K562 (cell line): ENCODE results near the gene MEGF10. TPM values are rescaled to one million over a fixed set of nuclear protein-coding genes. Genes with fewer than 3 reads are reported as not detected.

ENCODE experiments used
- ATAC-seq: fragments of 200-7000 bp; cut with Tn5 transposase; 3 replicates; pipeline ENCODE4 v1.9.1; 2020; ENCODE audit warnings: moderate library complexity
- BruUV-seq: library from RNA; stranded (reverse); fragments of 400-500 nt; replicated peaks from 2 replicates; lab custom pipeline; 2021; lab: Mats Ljungman, UMichigan
- CTCF ChIA-PET: fragments of 300-600 bp; formaldehyde crosslinking; extraction: SDS; loops from one replicate; lab custom pipeline; 2021; ENCODE audit warnings: low intra/inter-chr PET ratio; lab: Yijun Ruan, JAX
- POLR2A ChIA-PET: fragments of 300-600, 350-650 bp; sonication (Branson Sonifier 250); formaldehyde crosslinking; extraction: SDS; loops from one replicate; lab custom pipeline; 2021; ENCODE audit warnings: antibody characterized with exemption, inconsistent platforms; lab: Yijun Ruan, JAX
- DNase-seq, 4 experiments: peaks; one replicate each; pipeline versions ENCODE4 v3.0.0 to v3.0.0-alpha.2; 2011 to 2018; ENCODE audit warnings: low spot score in 3 of 4, mixed read lengths in 3 of 4; ENCODE audit errors: extremely low read depth in 1 of 4
- FAIRE-seq: peaks from 2 replicates; lab custom pipeline; 2011; peaks lifted over from hg19 to GRCh38; lab: Jason Lieb, UNC
- H2AFZ ChIP-seq: 2 replicates; pipeline ENCODE4 v1.6.0; 2011; ENCODE audit warnings: low read depth, low read length, control low read depth, inconsistent platforms
- H3K27ac ChIP-seq: fragments of 200-600 bp; 3 replicates; pipeline ENCODE4 v1.8.0; 2011; ENCODE audit warnings: low read depth, mild to moderate bottlenecking, control low read depth, inconsistent platforms, low read length, moderate library complexity, mixed read lengths; ENCODE audit errors: extremely low read depth
- H3K27me3 ChIP-seq, 2 experiments: fragments of 300-600 bp in 1 of 2; 2 replicates in 1 of 2; 3 replicates in 1 of 2; pipeline versions ENCODE4 v1.6.0 to v1.8.0; 2011; ENCODE audit warnings: inconsistent platforms in 2 of 2, low read length in 2 of 2, mild to moderate bottlenecking in 1 of 2, mixed read lengths in 1 of 2, moderate library complexity in 1 of 2; ENCODE audit not compliant: control insufficient read depth in 2 of 2, insufficient read depth in 2 of 2
- H3K36me3 ChIP-seq: fragments of 300-600 bp; 3 replicates; pipeline ENCODE4 v1.8.0; 2011; ENCODE audit warnings: mild to moderate bottlenecking, low read length, inconsistent platforms; ENCODE audit not compliant: control insufficient read depth, insufficient read depth
- H3K4me1 ChIP-seq, 2 experiments: fragments of 200-600 bp in 1 of 2; replicated peaks in 1 of 2; 2 replicates in 1 of 2; 3 replicates in 1 of 2; pipeline versions ENCODE4 v1.5.1 to v1.8.0; 2011; ENCODE audit warnings: inconsistent platforms in 2 of 2, low read length in 2 of 2, mild to moderate bottlenecking in 1 of 2, mixed read lengths in 1 of 2, moderate library complexity in 1 of 2; ENCODE audit not compliant: control insufficient read depth in 2 of 2, insufficient read depth in 2 of 2
- H3K4me2 ChIP-seq: 2 replicates; pipeline ENCODE4 v1.6.1; 2011; ENCODE audit warnings: low read length, control low read depth, inconsistent platforms, mixed read lengths; ENCODE audit not compliant: insufficient read depth
- H3K4me3 ChIP-seq: fragments of 200-600 bp; sonication (generic), shearing (Covaris generic); 2 replicates; pipeline ENCODE4 v1.5.1; 2016; ENCODE audit warnings: control low read depth, inconsistent platforms
- H3K79me2 ChIP-seq: fragments of 200-600 bp; 3 replicates; pipeline ENCODE4 v1.8.0; 2011; ENCODE audit warnings: low read length, inconsistent platforms; ENCODE audit not compliant: control insufficient read depth, insufficient read depth
- H3K9ac ChIP-seq, 2 experiments: 2 replicates each; pipeline versions ENCODE4 v1.6.0 to v1.6.1; 2011; ENCODE audit warnings: low read depth in 2 of 2, low read length in 2 of 2, control low read depth in 1 of 2, inconsistent platforms in 1 of 2, mild to moderate bottlenecking in 1 of 2, mixed read lengths in 1 of 2; ENCODE audit not compliant: insufficient read depth in 1 of 2
- H3K9me1 ChIP-seq: one replicate; pipeline ENCODE4 v1.6.0; 2011; ENCODE audit warnings: inconsistent platforms, mild to moderate bottlenecking, low read length, moderate library complexity; ENCODE audit not compliant: control insufficient read depth, insufficient read depth
- H3K9me3 ChIP-seq: replicated peaks from 2 replicates; pipeline ENCODE4 v1.5.1; 2011; ENCODE audit warnings: low read depth, low read length, inconsistent platforms; ENCODE audit not compliant: control insufficient read depth, insufficient read depth
- H4K20me1 ChIP-seq: replicated peaks from 2 replicates; pipeline ENCODE4 v1.6.1; 2011; ENCODE audit warnings: low read length, inconsistent platforms, mixed read lengths; ENCODE audit not compliant: control insufficient read depth, insufficient read depth
- ADNP ChIP-seq: fragments of 200-800 bp; sonication (Bioruptor generic); IDR thresholded peaks from 2 replicates; pipeline ENCODE4 v1.6.1; 2016; ENCODE audit warnings: missing genetic modification characterization, missing compliant biosample characterization
- CBFA2T3 ChIP-seq: fragments of 450-650 bp; IDR thresholded peaks from 2 replicates; pipeline ENCODE4 v1.6.1; 2017
- CHD4 ChIP-seq: fragments of 200-600 bp; sonication (generic); IDR thresholded peaks from 3 replicates; pipeline ENCODE4 v1.6.1; 2012; ENCODE audit warnings: low read depth, mild to moderate bottlenecking, mixed read lengths, low read length, inconsistent platforms; ENCODE audit not compliant: insufficient read depth, insufficient replicate concordance, poor library complexity, severe bottlenecking
- DIDO1 ChIP-seq: fragments of 450-650 bp; IDR thresholded peaks from 2 replicates; pipeline ENCODE4 v1.6.1; 2016; ENCODE audit warnings: low read depth, missing biosample characterization, missing genetic modification characterization
- EP300 ChIP-seq: IDR thresholded peaks from 2 replicates; pipeline ENCODE4 v1.6.1; 2012; ENCODE audit warnings: low read length, improper control_type of control experiment
- FOXK1 ChIP-seq: sonication (generic); formaldehyde crosslinking; IDR thresholded peaks from 2 replicates; pipeline ENCODE4 v1.8.0; 2022; ENCODE audit warnings: missing genetic modification reagents, mild to moderate bottlenecking, borderline replicate concordance
- MCM7 ChIP-seq, 2 experiments: fragments of 450-650 bp; IDR thresholded peaks; 2 replicates each; pipeline ENCODE4 v1.6.1; 2016 to 2018
- NELFE ChIP-seq: IDR thresholded peaks from 2 replicates; pipeline ENCODE4 v1.6.1; 2011; ENCODE audit warnings: mild to moderate bottlenecking; ENCODE audit not compliant: insufficient read depth, insufficient read length
- SAFB ChIP-seq: fragments of 200-400 bp; formaldehyde crosslinking; IDR thresholded peaks from 2 replicates; pipeline ENCODE4 v1.6.1; 2017; ENCODE audit warnings: low read depth, low read length, borderline replicate concordance
- SMARCA5 ChIP-seq: fragments of 450-650 bp; IDR thresholded peaks from 2 replicates; pipeline ENCODE4 v1.6.1; 2016
- SNIP1 ChIP-seq: fragments of 450-650 bp; IDR thresholded peaks from 2 replicates; pipeline ENCODE4 v1.7.1; 2017; ENCODE audit warnings: low read depth, mild to moderate bottlenecking
- ZC3H11A ChIP-seq: IDR thresholded peaks from 2 replicates; pipeline ENCODE4 v1.6.1; 2012; ENCODE audit warnings: low read depth, low read length, improper control_type of control experiment
- ZMIZ1 ChIP-seq, 2 experiments: fragments of 150-350 bp in 1 of 2; IDR thresholded peaks; 2 replicates each; pipeline ENCODE4 v1.6.1; 2012 to 2016; ENCODE audit warnings: low read depth in 2 of 2, low read length in 2 of 2, mild to moderate bottlenecking in 1 of 2, moderate library complexity in 1 of 2
- ZNF184 ChIP-seq: sonication (generic); formaldehyde crosslinking; IDR thresholded peaks from 2 replicates; pipeline ENCODE4 v1.5.0; 2020; ENCODE audit warnings: missing genetic modification reagents
- ZNF239 ChIP-seq: fragments of 250-450 bp; sonication (Bioruptor Pico); IDR thresholded peaks from 2 replicates; pipeline ENCODE4 v1.4.0; 2020; ENCODE audit warnings: mild to moderate bottlenecking
- ZNF274 ChIP-seq: IDR thresholded peaks from 2 replicates; pipeline ENCODE4 v1.6.1; 2011; ENCODE audit warnings: low read depth, mild to moderate bottlenecking, low read length, moderate library complexity, borderline replicate concordance
- ZNF699 ChIP-seq: fragments of 250-450 bp; sonication (Bioruptor Pico); IDR thresholded peaks from 2 replicates; pipeline ENCODE4 v1.8.0; 2021; ENCODE audit warnings: mild to moderate bottlenecking, moderate library complexity; ENCODE audit not compliant: insufficient replicate concordance
- ZNF707 ChIP-seq: fragments of 250-450 bp; sonication (Bioruptor Pico); conservative IDR thresholded peaks from 2 replicates; pipeline ENCODE4 v1.8.0; 2022; ENCODE audit warnings: inconsistent platforms, mild to moderate bottlenecking, moderate library complexity
- WGBS: fragments of 100-300 bp; shearing (Covaris generic); methylation state at CpG from one replicate; pipeline ENCODE4 v1.1.6; 2016; ENCODE audit warnings: low coverage, mixed read lengths; ENCODE audit not compliant: insufficient coverage; ENCODE audit errors: missing lambda C conversion rate; 5-methylcytosine and 5-hydroxymethylcytosine counted together
- in situ Hi-C: fragments of 300-500 bp; cut with MboI; formaldehyde crosslinking; loops from 4 replicates; pipeline ENCODE4 v1.15.0; 2018; ENCODE audit warnings: inconsistent platforms, mixed read lengths
- intact Hi-C: fragments of 100-400 bp; cut with micrococcal nuclease; formaldehyde crosslinking; loops from 2 replicates; pipeline ENCODE4 v1.14.2; 2022
- polyA plus RNA-seq, 8 experiments: library from polyadenylated mRNA; depleted of rRNA in 4 of 8; stranded (reverse) in 5 of 8; unstranded in 3 of 8; fragments of >200 nt; fragmentation: Nextera tagmentation in 2 of 8; fragmentation: Illumina TruSeq in 1 of 8; extraction: Ambion mirVana in 2 of 8; extraction: Trizol in 1 of 8; gene quantifications; 2 replicates each; pipeline versions ENCODE4 v1.2.1 to v1.2.3, GENCODE V29; 2011 to 2014; ENCODE audit warnings: inconsistent platforms in 1 of 8, missing spikeins in 1 of 8
- total RNA-seq, 7 experiments: library from RNA; depleted of rRNA in 6 of 7; stranded (reverse); fragments of >200 nt in 6 of 7; fragmentation: Illumina TruSeq in 2 of 7; extraction: Trizol in 2 of 7; gene quantifications; 2 replicates each; pipeline versions ENCODE4 v1.2.1 to v1.2.3, GENCODE V29; 2011 to 2021; ENCODE audit warnings: low replicate concordance in 1 of 7
- TF ChIP-seq, protein P1 (sequence below): fragments of 450-650 bp; IDR thresholded peaks from 2 replicates; pipeline ENCODE4 v1.6.1; 2017; ENCODE audit warnings: mild to moderate bottlenecking, moderate library complexity

The MEGF10 gene
- total and polyA plus RNA-seq, 9 of the 15 experiments (the other 6 are each of a cell fraction or from before 2014, with no cell fraction given) = 0.07 TPM; not detected in 8

DNA sequence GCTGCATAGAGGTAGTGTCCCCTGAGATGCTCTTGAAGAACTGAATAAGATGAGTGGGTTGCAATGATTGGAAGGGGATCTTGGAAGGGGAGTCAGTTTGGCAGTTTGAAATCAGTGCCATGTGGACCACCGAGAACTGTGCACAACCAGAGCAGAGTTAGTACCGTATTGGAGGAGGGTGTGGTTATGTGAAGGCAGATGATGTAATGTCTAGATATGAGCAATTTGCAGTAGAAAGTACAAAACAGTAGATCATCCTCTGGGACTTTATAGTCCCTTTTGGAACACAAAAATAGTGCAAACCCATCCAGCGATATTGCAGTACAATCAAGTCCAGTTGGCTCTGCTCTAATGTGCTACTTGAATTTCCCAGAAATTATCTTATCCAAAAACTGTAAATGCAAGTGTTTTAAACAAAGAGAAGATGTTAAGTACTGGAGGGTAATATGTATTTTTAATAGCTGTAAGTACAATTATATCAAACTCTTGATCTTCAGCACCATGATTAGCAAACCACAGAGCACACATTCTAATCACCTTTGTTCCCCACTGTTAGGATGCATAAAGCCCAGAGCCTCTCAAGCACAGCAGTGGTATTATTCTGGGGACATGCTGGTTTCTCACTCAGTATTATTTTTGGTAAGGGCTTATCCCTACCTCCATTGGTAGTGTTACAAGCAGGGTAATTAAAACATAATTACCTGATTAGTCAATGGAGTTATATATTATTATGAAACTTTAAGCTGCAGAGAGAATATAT is 41.5 kb downstream of the MEGF10 start:
- no TSS peak for BruUV-seq
- Histone ChIP-seq H2AFZ (no peak overlapping the region), H3K79me2 (no peaks in the 10 kb centered on the region), H3K27ac (no peak overlapping the region), H3K4me2 (no peak overlapping the region), H3K27me3 (no peaks in the 10 kb centered on the region; a peak in 1 of 5 replicates), H3K4me1 (no peaks in the 10 kb centered on the region), H3K4me3 (no peak overlapping the region), H3K9me3 (no peaks in the 10 kb centered on the region), H3K9me1 (no peaks in the 10 kb centered on the region), H4K20me1 (no peaks in the 10 kb centered on the region), H3K36me3 (no peaks in the 10 kb centered on the region), H3K9ac (no peak overlapping the region)
- ATAC-seq (no peak), FAIRE-seq (no peak), DNase-seq (no peak)
- ChIA-PET CTCF (no interaction called here), POLR2A (interaction anchor here (1.0 kb wide), 1 partner anchor 12 kb away, joined by 3 read pairs; no protein-coding TSS in a partner anchor)
- intact Hi-C loops = no loop called here
- WGBS = 0% methylated on average over 3 of the region's 3 CpGs
- in situ Hi-C loops = no loop called here
- TF ChIP-seq ADNP (tag) = no peak
- TF ChIP-seq ZNF274 = no peak
- no peak for TF ChIP-seq SAFB
- no peak for TF ChIP-seq ZMIZ1 (IDR thresholded peaks at IDR 0.05; ENCODE audit: low read depth in 2 of 2, low read length in 2 of 2)
- no peak for TF ChIP-seq ZNF707 (CRISPR knock-in tag)
- TF ChIP-seq EP300 = no peak
- TF ChIP-seq ZNF184 = no peak
- TF ChIP-seq NELFE = no peak
- TF ChIP-seq ZC3H11A = no peak
- no peak for TF ChIP-seq CHD4
- no peak for TF ChIP-seq SNIP1
- no peak for TF ChIP-seq ZNF239
- no peak for TF ChIP-seq CBFA2T3
- TF ChIP-seq, protein P1, sequence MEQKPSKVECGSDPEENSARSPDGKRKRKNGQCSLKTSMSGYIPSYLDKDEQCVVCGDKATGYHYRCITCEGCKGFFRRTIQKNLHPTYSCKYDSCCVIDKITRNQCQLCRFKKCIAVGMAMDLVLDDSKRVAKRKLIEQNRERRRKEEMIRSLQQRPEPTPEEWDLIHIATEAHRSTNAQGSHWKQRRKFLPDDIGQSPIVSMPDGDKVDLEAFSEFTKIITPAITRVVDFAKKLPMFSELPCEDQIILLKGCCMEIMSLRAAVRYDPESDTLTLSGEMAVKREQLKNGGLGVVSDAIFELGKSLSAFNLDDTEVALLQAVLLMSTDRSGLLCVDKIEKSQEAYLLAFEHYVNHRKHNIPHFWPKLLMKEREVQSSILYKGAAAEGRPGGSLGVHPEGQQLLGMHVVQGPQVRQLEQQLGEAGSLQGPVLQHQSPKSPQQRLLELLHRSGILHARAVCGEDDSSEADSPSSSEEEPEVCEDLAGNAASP = no peak
- TF ChIP-seq ZNF699 = no peak
- no peak for TF ChIP-seq SMARCA5
- no peak for TF ChIP-seq DIDO1 (tag)
- TF ChIP-seq MCM7 (IDR thresholded peaks at IDR 0.05) = no peak
- TF ChIP-seq FOXK1 = no peak
